Right lobe of liver (tissue), 6 donors: ENCODE data around the gene SRPK2. TPM values are rescaled to one million over a fixed set of nuclear protein-coding genes. Genes with fewer than 3 reads are reported as not detected.

Experiments used
- ATAC-seq, 4 donors: fragments of 200-7000 bp; cut with Tn5 transposase; one replicate each; pipeline ENCODE4 v1.9.1; 2020; ENCODE audit warnings: mild to moderate bottlenecking in 4 of 4, moderate library complexity in 4 of 4
- DNase-seq, 3 donors: peaks; one replicate each; pipeline ENCODE4 v3.0.0-alpha.2; 2020
- H3K27ac ChIP-seq, 3 donors: fragments of 200-600 bp; one replicate each; pipeline ENCODE4 v1.8.0; 2022
- H3K27me3 ChIP-seq, 2 donors: fragments of 200-600 bp; one replicate each; pipeline ENCODE4 v1.8.0; 2022
- H3K36me3 ChIP-seq, 4 donors: fragments of 200-600 bp; sonication (generic) in 1 of 4; one replicate each; pipeline versions ENCODE4 v1.5.1 to v1.8.0; 2017 to 2022; ENCODE audit warnings: control low read depth in 1 of 4
- H3K4me1 ChIP-seq, 4 donors: fragments of 200-600 bp; sonication (generic) in 1 of 4; one replicate each; pipeline versions ENCODE4 v1.5.1 to v1.8.0; 2017 to 2022; ENCODE audit warnings: control low read depth in 1 of 4
- H3K4me3 ChIP-seq, 3 donors: fragments of 200-600 bp; one replicate each; pipeline ENCODE4 v1.8.0; 2022
- H3K9me3 ChIP-seq, 4 donors: fragments of 200-600 bp; sonication (generic) in 1 of 4; one replicate each; pipeline versions ENCODE4 v1.5.1 to v1.8.0; 2017 to 2022; ENCODE audit warnings: control low read depth in 1 of 4
- POLR2A ChIP-seq: fragments of 450-650 bp; IDR thresholded peaks from one replicate; pipeline ENCODE4 v1.6.1; 2017; ENCODE audit warnings: antibody characterized with exemption, mild to moderate bottlenecking
- WGBS: methylation state at CpG from one replicate; pipeline ENCODE4 v1.1.6; 2018; ENCODE audit warnings: low coverage, low lambda C conversion rate; ENCODE audit not compliant: insufficient coverage; ENCODE audit errors: missing lambda C conversion rate; 5-methylcytosine and 5-hydroxymethylcytosine counted together
- intact Hi-C, 2 donors: fragments of 100-400 bp; cut with DNase I; formaldehyde crosslinking; loops; one replicate each; pipeline versions ENCODE4 v1.11.2 to v1.14.1; 2022
- total RNA-seq, 6 experiments: library from RNA; depleted of rRNA in 2 of 6; stranded (reverse); fragments of >200 nt in 2 of 6; fragmentation: NEBNext Ultra II Directional in 3 of 6; extraction: Animal tissue kit (Norgen Biotek cat#: 25700) in 3 of 6; gene quantifications; one replicate each; pipeline versions ENCODE4 v1.1.0 to v1.2.4, GENCODE V29; 2016 to 2023
- TF ChIP-seq, protein P1 (sequence below), 4 donors: fragments of 200-600 bp in 3 of 4; fragments of 450-650 bp in 1 of 4; IDR thresholded peaks; one replicate each; pipeline versions ENCODE4 v1.5.1 to v1.8.0; 2016 to 2022; ENCODE audit warnings: antibody characterized with exemption in 4 of 4, mild to moderate bottlenecking in 2 of 4
- donor health status: DM: no; HTN: yes; CAD: no.
- donor health status: DM: no; HTN: no; CAD: no.
- donor health status: DM: no; HTN: no; CAD: no.
- donor health status: DM: no; HTN: yes; CAD: no.
- donor health status: DM: no; HTN: yes; CAD: no.

The SRPK2 gene
- total RNA-seq, 6 experiments from 2014 or later, result 15.5 to 21.1 (median 18.2) TPM

- no peaks in the 10 kb centered on the region for H3K9me3 ChIP-seq
- H3K27me3 ChIP-seq, result no peaks in the 10 kb centered on the region
- H3K27ac ChIP-seq, result no peak overlapping the region
- TF ChIP-seq, protein P1, sequence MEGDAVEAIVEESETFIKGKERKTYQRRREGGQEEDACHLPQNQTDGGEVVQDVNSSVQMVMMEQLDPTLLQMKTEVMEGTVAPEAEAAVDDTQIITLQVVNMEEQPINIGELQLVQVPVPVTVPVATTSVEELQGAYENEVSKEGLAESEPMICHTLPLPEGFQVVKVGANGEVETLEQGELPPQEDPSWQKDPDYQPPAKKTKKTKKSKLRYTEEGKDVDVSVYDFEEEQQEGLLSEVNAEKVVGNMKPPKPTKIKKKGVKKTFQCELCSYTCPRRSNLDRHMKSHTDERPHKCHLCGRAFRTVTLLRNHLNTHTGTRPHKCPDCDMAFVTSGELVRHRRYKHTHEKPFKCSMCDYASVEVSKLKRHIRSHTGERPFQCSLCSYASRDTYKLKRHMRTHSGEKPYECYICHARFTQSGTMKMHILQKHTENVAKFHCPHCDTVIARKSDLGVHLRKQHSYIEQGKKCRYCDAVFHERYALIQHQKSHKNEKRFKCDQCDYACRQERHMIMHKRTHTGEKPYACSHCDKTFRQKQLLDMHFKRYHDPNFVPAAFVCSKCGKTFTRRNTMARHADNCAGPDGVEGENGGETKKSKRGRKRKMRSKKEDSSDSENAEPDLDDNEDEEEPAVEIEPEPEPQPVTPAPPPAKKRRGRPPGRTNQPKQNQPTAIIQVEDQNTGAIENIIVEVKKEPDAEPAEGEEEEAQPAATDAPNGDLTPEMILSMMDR (IDR thresholded peaks at IDR 0.05), result no peak
- TF ChIP-seq POLR2A, result no peak
- no peak for ATAC-seq
- WGBS, result 91% methylated on average over 4 of the region's 4 CpGs
- no peak for DNase-seq
- intact Hi-C loops, result no loop called here
- H3K4me3 ChIP-seq, result no peak overlapping the region
- H3K36me3 ChIP-seq, result no peaks in the 10 kb centered on the region
- H3K4me1 ChIP-seq, result peaks cover 0 to 5% (median 0%) of the 10 kb centered on the region in 4 donors
Observed at GRCh38 chr7:105215182-105215581, 173.5 kb downstream of the SRPK2 start.

DNA sequence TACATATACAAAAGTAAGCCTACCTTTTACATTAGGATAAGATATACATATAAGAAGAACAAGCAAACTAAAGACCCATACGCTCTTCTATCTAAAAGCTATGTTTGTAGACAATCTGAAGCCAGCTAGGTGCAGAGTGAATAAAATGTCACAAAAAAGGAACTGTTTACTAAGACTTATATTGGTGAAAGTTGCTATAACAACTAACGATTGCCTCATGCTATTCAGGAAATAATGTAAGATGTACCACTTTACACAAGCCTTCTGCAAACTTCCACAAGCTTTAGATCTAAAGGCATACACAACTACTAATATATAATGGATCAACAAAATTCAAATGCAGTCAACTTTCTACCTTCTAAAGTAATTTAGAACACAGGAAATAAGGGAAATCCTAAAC is 175.1 kb downstream of the SRPK2 start:
- WGBS, result 60% methylated on average over 2 of the region's 2 CpGs
- no peaks in the 10 kb centered on the region for H3K9me3 ChIP-seq
- peaks cover 0 to 13% (median 0%) of the 10 kb centered on the region in 4 donors for H3K4me1 ChIP-seq
- no peaks in the 10 kb centered on the region for H3K27me3 ChIP-seq
- TF ChIP-seq, protein P1 (IDR thresholded peaks at IDR 0.05), result no peak
- no peak for TF ChIP-seq POLR2A
- DNase-seq, result no peak
- no peak overlapping the region for H3K4me3 ChIP-seq
- intact Hi-C loops, result no loop called here
- ATAC-seq, result peak in 2 of 4 donors; percentile 17 to 29
- no peak overlapping the region for H3K27ac ChIP-seq
- H3K36me3 ChIP-seq, result no peaks in the 10 kb centered on the region

DNA sequence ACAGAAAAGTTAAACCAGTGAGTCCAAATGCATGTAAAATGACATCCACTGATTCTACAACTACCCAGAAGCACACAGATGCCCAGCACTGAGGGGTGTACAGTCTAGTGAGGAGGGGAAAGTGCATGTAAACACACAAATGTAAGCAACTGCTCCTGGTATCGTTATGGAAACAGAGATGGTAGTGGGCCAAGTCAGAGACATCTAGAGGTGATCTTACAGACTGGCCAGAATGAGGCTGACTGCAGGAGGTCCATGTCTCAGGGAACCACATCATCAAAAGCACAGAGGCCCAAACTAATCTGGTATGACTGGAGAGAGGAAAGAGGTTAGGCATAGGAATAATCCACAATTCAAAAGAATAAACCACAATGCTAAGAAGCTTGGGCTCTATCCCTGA is 176.5 kb downstream of the SRPK2 start:
- intact Hi-C loops, result no loop called here
- no peaks in the 10 kb centered on the region for H3K27me3 ChIP-seq
- peaks cover 0 to 13% (median 0%) of the 10 kb centered on the region in 4 donors for H3K4me1 ChIP-seq
- H3K27ac ChIP-seq, result no peak overlapping the region
- TF ChIP-seq, protein P1 (IDR thresholded peaks at IDR 0.05), result no peak
- TF ChIP-seq POLR2A, result no peak
- DNase-seq (no peak), ATAC-seq (peak in 1 of 4 donors; percentile 23)
- 67% methylated on average over 1 of the region's 1 CpG for WGBS
- no peaks in the 10 kb centered on the region for H3K36me3 ChIP-seq
- H3K9me3 ChIP-seq, result no peaks in the 10 kb centered on the region
- H3K4me3 ChIP-seq, result no peak overlapping the region

DNA sequence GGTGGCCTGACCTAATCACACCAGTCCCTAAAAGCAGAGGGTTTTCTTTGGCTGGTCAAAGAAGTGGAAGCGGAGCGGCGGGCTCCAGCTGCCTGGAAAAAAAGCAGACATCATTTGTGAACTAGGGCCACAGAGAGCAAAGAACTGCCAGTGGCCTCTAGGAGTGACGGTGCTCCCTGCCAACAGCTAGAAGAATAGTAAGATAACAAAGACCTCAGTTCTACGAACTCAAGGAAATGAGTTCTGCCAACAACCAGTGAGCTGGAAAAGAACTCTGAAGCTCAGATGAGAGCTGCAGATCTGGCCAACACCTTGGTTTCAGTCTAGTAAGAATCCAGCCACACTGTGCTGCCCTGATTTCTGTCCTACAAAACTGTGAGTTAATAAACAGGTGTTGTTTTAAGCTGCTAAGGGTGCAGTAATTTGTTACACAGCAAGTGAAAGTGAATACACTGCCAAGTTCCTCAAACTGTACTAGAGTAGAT is 178.0 kb downstream of the SRPK2 start:
- H3K27me3 ChIP-seq, result no peaks in the 10 kb centered on the region
- TF ChIP-seq POLR2A, result no peak
- TF ChIP-seq, protein P1 (IDR thresholded peaks at IDR 0.05), result no peak
- intact Hi-C loops, result no loop called here

More for the DNA sequence above, 178.0 kb downstream of the SRPK2 start:
- Histone ChIP-seq H3K36me3 (no peaks in the 10 kb centered on the region), H3K27ac (no peak overlapping the region), H3K4me1 (peaks cover 0 to 13% (median 0%) of the 10 kb centered on the region in 4 donors), H3K4me3 (no peak overlapping the region), H3K9me3 (no peaks in the 10 kb centered on the region)
- WGBS, result 59% methylated on average over 5 of the region's 5 CpGs
- DNase-seq (no peak), ATAC-seq (peak; percentile 60 to 71 (median 65))
